ENCODE data around the gene CD101.
A peak's percentile ranks its signal among the peaks of the same experiment; 100 is the strongest.

The CD101 gene

GRCh38 chr1:116990612-116991151 lies 10.9 kb upstream of the CD101 start:
- Mint-ChIP-seq H3K4me1 (ENCODE audit: low read depth) (peaks cover 24% of the 10 kb centered on the region), H3K9me3 (no peaks in the 10 kb centered on the region), H3K4me3 (no peak overlapping the region), H3K27me3 (ENCODE audit: low read depth) (no peaks in the 10 kb centered on the region), H3K36me3 (ENCODE audit: low read depth) (peaks cover 2% of the 10 kb centered on the region), H3K27ac (no peak overlapping the region)
- DNase-seq (ENCODE audit: low spot score), result no peak

- no peak for DNase-seq (ENCODE audit: low spot score)
- Mint-ChIP-seq H3K9me3 (no peaks in the 10 kb centered on the region), H3K27ac (no peak overlapping the region), H3K27me3 (ENCODE audit: low read depth) (no peaks in the 10 kb centered on the region), H3K4me3 (peak overlapping the region; percentile 15), H3K4me1 (ENCODE audit: low read depth) (peaks cover 21% of the 10 kb centered on the region), H3K36me3 (ENCODE audit: low read depth) (peaks cover 2% of the 10 kb centered on the region)
Observed at GRCh38 chr1:116991171-116991845, 10.3 kb upstream of the CD101 start.

- no peaks in the 10 kb centered on the region for H3K9me3 Mint-ChIP-seq
- H3K27me3 Mint-ChIP-seq (ENCODE audit: low read depth), result no peaks in the 10 kb centered on the region
- peak overlapping the region; percentile 15 for H3K4me3 Mint-ChIP-seq
- DNase-seq (ENCODE audit: low spot score), result no peak
- H3K36me3 Mint-ChIP-seq (ENCODE audit: low read depth), result peaks cover 2% of the 10 kb centered on the region
- H3K4me1 Mint-ChIP-seq (ENCODE audit: low read depth), result peaks cover 14% of the 10 kb centered on the region
- H3K27ac Mint-ChIP-seq, result no peak overlapping the region
Observed at GRCh38 chr1:116991918-116992317, 9.6 kb upstream of the CD101 start.

GRCh38 chr1:116993286-116993685 lies 8.3 kb upstream of the CD101 start:
- Mint-ChIP-seq H3K4me3 (no peak overlapping the region), H3K36me3 (ENCODE audit: low read depth) (peaks cover 2% of the 10 kb centered on the region), H3K4me1 (ENCODE audit: low read depth) (peaks cover 8% of the 10 kb centered on the region), H3K9me3 (no peaks in the 10 kb centered on the region), H3K27me3 (ENCODE audit: low read depth) (no peaks in the 10 kb centered on the region), H3K27ac (no peak overlapping the region)
- DNase-seq (ENCODE audit: low spot score), result no peak

GRCh38 chr1:116994411-116994810 lies 7.1 kb upstream of the CD101 start:
- Mint-ChIP-seq H3K9me3 (no peaks in the 10 kb centered on the region), H3K27ac (no peak overlapping the region), H3K36me3 (ENCODE audit: low read depth) (peaks cover 2% of the 10 kb centered on the region), H3K4me1 (ENCODE audit: low read depth) (peaks cover 8% of the 10 kb centered on the region), H3K4me3 (no peak overlapping the region), H3K27me3 (ENCODE audit: low read depth) (no peaks in the 10 kb centered on the region)
- no peak for DNase-seq (ENCODE audit: low spot score)

- Mint-ChIP-seq H3K9me3 (peaks cover under 1% of the 10 kb centered on the region), H3K4me3 (no peak overlapping the region), H3K36me3 (ENCODE audit: low read depth) (no peaks in the 10 kb centered on the region), H3K27me3 (ENCODE audit: low read depth) (no peaks in the 10 kb centered on the region), H3K27ac (no peak overlapping the region), H3K4me1 (ENCODE audit: low read depth) (peaks cover 20% of the 10 kb centered on the region)
- no peak for DNase-seq (ENCODE audit: low spot score)
Observed at GRCh38 chr1:116997066-116997465, 4.5 kb upstream of the CD101 start.

- no peaks in the 10 kb centered on the region for H3K27me3 Mint-ChIP-seq (ENCODE audit: low read depth)
- peaks cover 24% of the 10 kb centered on the region for H3K4me1 Mint-ChIP-seq (ENCODE audit: low read depth)
- H3K36me3 Mint-ChIP-seq (ENCODE audit: low read depth), result peaks cover 2% of the 10 kb centered on the region
- H3K27ac Mint-ChIP-seq, result no peak overlapping the region
- peaks cover 3% of the 10 kb centered on the region for H3K9me3 Mint-ChIP-seq
- H3K4me3 Mint-ChIP-seq, result no peak overlapping the region
- DNase-seq (ENCODE audit: low spot score), result no peak
Observed at GRCh38 chr1:116997636-116998035, 3.9 kb upstream of the CD101 start.

GRCh38 chr1:116999596-116999995 lies 2.0 kb upstream of the CD101 start:
- Mint-ChIP-seq H3K27ac (no peak overlapping the region), H3K9me3 (peaks cover 3% of the 10 kb centered on the region), H3K27me3 (ENCODE audit: low read depth) (no peaks in the 10 kb centered on the region), H3K36me3 (ENCODE audit: low read depth) (peaks cover 2% of the 10 kb centered on the region), H3K4me1 (ENCODE audit: low read depth) (peaks cover 29% of the 10 kb centered on the region), H3K4me3 (no peak overlapping the region)
- no peak for DNase-seq (ENCODE audit: low spot score)

GRCh38 chr1:117000142-117000541 lies 1.4 kb upstream of the CD101 start:
- Mint-ChIP-seq H3K9me3 (peaks cover 3% of the 10 kb centered on the region), H3K4me3 (no peak overlapping the region), H3K4me1 (ENCODE audit: low read depth) (peaks cover 30% of the 10 kb centered on the region), H3K27me3 (ENCODE audit: low read depth) (no peaks in the 10 kb centered on the region), H3K36me3 (ENCODE audit: low read depth) (peaks cover 2% of the 10 kb centered on the region), H3K27ac (peak overlapping the region; percentile 70)
- no peak for DNase-seq (ENCODE audit: low spot score)

GRCh38 chr1:117003223-117003875 lies 1.8 kb downstream of the CD101 start:
- no peak for DNase-seq (ENCODE audit: low spot score)
- no peak overlapping the region for H3K4me3 Mint-ChIP-seq
- peaks cover 2% of the 10 kb centered on the region for H3K36me3 Mint-ChIP-seq (ENCODE audit: low read depth)
- no peak overlapping the region for H3K27ac Mint-ChIP-seq
- peaks cover 39% of the 10 kb centered on the region for H3K4me1 Mint-ChIP-seq (ENCODE audit: low read depth)
- H3K9me3 Mint-ChIP-seq, result peaks cover 3% of the 10 kb centered on the region
- H3K27me3 Mint-ChIP-seq (ENCODE audit: low read depth), result peaks cover 4% of the 10 kb centered on the region

- Mint-ChIP-seq H3K4me3 (no peak overlapping the region), H3K27ac (no peak overlapping the region), H3K36me3 (ENCODE audit: low read depth) (no peaks in the 10 kb centered on the region), H3K9me3 (no peaks in the 10 kb centered on the region), H3K27me3 (ENCODE audit: low read depth) (peaks cover 4% of the 10 kb centered on the region), H3K4me1 (ENCODE audit: low read depth) (peaks cover 33% of the 10 kb centered on the region)
- DNase-seq (ENCODE audit: low spot score), result no peak
Observed at GRCh38 chr1:117007719-117008013, 6.1 kb downstream of the CD101 start.

GRCh38 chr1:117008656-117009055 lies 7.1 kb downstream of the CD101 start:
- DNase-seq (ENCODE audit: low spot score), result no peak
- Mint-ChIP-seq H3K4me3 (no peak overlapping the region), H3K27me3 (ENCODE audit: low read depth) (peaks cover 4% of the 10 kb centered on the region), H3K27ac (no peak overlapping the region), H3K4me1 (ENCODE audit: low read depth) (peaks cover 27% of the 10 kb centered on the region), H3K36me3 (ENCODE audit: low read depth) (no peaks in the 10 kb centered on the region), H3K9me3 (no peaks in the 10 kb centered on the region)

GRCh38 chr1:117009132-117009531 lies 7.6 kb downstream of the CD101 start:
- Mint-ChIP-seq H3K9me3 (no peaks in the 10 kb centered on the region), H3K4me3 (peak overlapping the region; percentile 63), H3K27me3 (ENCODE audit: low read depth) (peaks cover 4% of the 10 kb centered on the region), H3K27ac (peak overlapping the region; percentile 70), H3K4me1 (ENCODE audit: low read depth) (peaks cover 28% of the 10 kb centered on the region), H3K36me3 (ENCODE audit: low read depth) (no peaks in the 10 kb centered on the region)
- no peak for DNase-seq (ENCODE audit: low spot score)

- H3K27ac Mint-ChIP-seq, result no peak overlapping the region
- H3K9me3 Mint-ChIP-seq, result no peaks in the 10 kb centered on the region
- H3K4me3 Mint-ChIP-seq, result no peak overlapping the region
- peaks cover 30% of the 10 kb centered on the region for H3K4me1 Mint-ChIP-seq (ENCODE audit: low read depth)
- DNase-seq (ENCODE audit: low spot score), result no peak
- no peaks in the 10 kb centered on the region for H3K36me3 Mint-ChIP-seq (ENCODE audit: low read depth)
- peaks cover 1% of the 10 kb centered on the region for H3K27me3 Mint-ChIP-seq (ENCODE audit: low read depth)
Observed at GRCh38 chr1:117010310-117010969, 8.9 kb downstream of the CD101 start.

Measured in T-helper 2 cell treated with Interferon-gamma antibody and Interleukin-4, amounts not matched to agents 5 μg/mL and 100 μg/mL, for 36 hours (primary cell).